T-helper 2 cell treated with Interferon-gamma antibody and Interleukin-4, amounts not matched to agents 100 ng/mL and 5 ng/mL, for 36 hours (primary cell): ENCODE results near the gene SLC35F2. TPM values are rescaled to one million over a fixed set of nuclear protein-coding genes. Genes with fewer than 3 reads are reported as not detected.
"Not testable (repeated sequence)": the region's sequence is repeated elsewhere in the genome, so short reads cannot be mapped to it uniquely, and the experiment has no call there.

Experiments
- intact Hi-C: fragments of 100-400 bp; cut with micrococcal nuclease; formaldehyde crosslinking; loops from one replicate; pipeline ENCODE4 v1.15.1; 2023
- total RNA-seq: library from RNA; stranded (reverse); gene quantifications from 2 replicates; pipeline ENCODE4 v1.2.3, GENCODE V29; 2022

Gene SLC35F2
- total RNA-seq, 1 donor from 2014 or later = 9.9 TPM

GRCh38 chr11:107791343-107792048 lies 67.1 kb downstream of the SLC35F2 start:
- intact Hi-C loops = no loop called here

- intact Hi-C loops = no loop called here
Measured at GRCh38 chr11:107789767-107790166, 68.8 kb downstream of the SLC35F2 start.

DNA sequence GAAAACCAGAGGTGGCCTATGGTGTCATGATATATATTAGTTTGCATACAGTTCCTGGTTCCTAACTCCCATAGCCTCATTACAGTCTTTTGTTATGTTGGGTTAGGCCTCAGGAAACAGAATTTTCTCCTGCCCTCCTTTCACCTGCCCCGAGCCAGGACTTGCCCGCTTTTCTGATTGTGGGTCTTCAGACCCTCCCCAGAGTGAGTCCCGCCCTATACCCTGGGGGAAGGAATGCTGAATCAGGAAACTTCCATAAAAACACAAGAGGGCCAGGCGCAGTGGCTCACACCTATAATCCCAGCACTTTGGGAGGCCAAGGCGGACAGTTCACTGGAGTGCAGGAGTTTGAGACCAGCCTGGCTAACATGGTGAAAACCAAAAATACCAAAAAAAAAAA lies 70.9 kb downstream of the SLC35F2 start:
- intact Hi-C loops = no loop called here

DNA sequence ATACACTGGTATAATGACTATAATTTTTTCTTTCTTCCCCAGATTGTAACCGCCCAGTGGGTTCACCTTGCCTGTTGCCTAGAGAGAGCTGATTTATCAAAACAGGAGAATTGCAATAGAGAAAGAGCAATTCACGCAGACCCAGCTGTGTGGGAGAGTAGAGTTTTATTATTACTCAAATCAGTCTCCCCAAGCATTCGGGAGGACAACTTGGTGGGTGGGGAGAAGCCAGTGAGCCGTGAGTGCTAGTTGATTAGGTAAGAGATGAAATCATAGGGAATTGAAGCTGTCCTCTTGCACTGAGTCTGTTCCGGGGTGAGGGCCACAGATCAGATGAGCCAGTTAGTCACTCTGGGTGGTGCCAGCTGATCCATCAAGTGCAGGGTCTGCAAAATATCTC lies 73.2 kb downstream of the SLC35F2 start:
- intact Hi-C loops = no loop called here

- intact Hi-C loops = no loop called here
Measured at GRCh38 chr11:107783121-107783520, 75.5 kb downstream of the SLC35F2 start.

GRCh38 chr11:107780775-107781174 lies 77.8 kb downstream of the SLC35F2 start:
- intact Hi-C loops = no loop called here

DNA sequence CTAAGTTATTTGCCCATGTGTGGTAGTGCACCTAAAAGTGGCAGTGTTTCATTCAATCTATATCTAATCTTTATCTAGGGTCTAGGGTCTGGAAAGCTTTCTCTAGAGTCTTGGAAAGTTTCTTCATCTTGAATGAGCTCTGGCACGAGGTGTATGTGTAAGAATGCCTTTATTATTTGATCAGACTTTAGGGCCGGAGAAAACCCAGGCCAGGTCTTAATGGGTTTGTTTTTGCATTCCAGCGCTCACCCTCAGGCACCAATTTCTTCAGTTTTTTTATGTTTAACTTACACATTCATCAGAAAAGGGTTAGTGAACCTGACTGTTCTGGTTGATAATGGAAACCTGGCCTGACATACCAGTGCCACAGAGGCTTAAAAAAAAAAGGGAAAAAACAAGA lies 78.5 kb downstream of the SLC35F2 start:
- intact Hi-C loops = no loop called here

GRCh38 chr11:107778839-107779517 lies 79.6 kb downstream of the SLC35F2 start:
- intact Hi-C loops = no loop called here

DNA sequence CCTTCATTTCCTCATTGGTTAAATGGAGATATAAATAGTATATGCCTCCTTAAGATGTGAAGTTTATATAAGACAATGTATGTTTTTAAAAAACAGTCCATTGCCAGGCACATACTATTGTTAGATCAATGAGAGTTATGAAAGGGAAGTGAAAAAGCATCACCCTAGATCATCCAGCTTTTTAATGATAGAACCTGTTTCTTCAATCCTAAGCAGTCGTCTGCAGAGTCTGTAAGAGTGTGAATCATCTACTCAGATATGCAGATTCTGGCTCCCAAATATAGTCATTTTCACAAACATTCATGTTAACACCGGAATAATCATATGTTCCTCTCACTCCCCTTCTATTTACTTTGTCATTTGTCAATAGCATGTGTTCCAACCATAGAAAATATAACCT lies 81.5 kb downstream of the SLC35F2 start:
- intact Hi-C loops = no loop called here

DNA sequence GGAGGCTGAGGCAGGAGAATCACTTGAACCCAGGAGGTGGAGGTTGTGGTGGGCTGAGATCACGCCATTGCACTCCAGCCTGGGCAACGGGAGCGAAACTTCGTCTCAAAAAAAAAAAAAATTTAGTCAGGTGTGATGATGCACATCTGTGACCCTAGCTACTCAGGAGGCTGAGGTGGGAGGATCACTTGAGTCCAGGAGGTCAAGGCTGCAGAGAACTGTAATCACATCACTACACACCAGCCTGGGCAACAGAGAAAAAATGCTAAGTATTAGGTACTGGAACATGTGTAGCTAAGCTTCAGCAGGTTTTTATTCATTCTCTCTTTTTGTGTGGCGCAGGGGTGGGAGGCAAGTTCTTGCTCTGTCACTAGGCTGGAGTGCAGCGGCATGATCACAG lies 82.5 kb downstream of the SLC35F2 start:
- intact Hi-C loops = no loop called here

- intact Hi-C loops = loop anchor here (5.0 kb wide), 1 partner anchor 208 kb away; no protein-coding TSS in a partner anchor
Measured at GRCh38 chr11:107770551-107770951, 88.0 kb downstream of the SLC35F2 start.

GRCh38 chr11:107769189-107769588 lies 89.4 kb downstream of the SLC35F2 start:
- intact Hi-C loops = no loop called here

- intact Hi-C loops = not testable (repeated sequence)
Measured at GRCh38 chr11:107758719-107759355, 99.8 kb downstream of the SLC35F2 start.

DNA sequence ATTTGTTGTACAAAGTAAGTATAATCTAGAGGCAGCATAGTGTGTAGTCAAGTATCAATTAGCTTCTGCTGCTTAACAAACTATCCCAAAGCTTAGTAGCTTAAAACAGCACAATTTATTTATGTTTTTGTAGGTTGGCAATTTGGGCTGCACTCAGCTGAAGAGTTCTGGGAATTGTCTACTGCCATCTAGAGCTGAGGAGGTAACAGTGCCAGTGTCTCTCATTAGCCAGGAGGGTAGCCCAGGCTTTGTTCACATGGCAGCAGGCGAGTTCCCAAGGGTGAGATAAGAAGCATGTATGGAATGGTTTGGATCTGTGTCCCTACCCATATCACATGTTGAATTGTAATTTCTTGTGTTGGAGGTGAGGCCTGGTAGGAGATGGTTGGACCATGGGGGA lies 100.9 kb downstream of the SLC35F2 start:
- intact Hi-C loops = no loop called here

DNA sequence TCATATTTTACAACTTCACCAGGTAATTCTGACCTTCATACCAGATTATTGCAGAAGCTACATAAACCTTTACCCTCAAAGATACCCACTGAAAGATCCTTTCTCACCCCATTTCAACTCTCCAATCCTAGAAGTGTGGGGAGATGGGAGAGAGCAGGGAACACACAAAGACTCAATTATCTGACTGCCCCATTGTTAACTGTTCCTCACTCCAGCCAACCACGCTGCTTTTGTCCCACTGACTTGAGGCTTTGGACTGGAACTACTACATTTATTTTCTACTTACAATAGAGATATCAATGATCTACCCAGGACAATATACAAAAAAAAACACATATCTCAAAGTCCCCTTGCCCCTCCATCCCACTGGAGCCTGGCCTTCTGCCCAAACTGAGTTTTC lies 102.0 kb downstream of the SLC35F2 start:
- intact Hi-C loops = no loop called here

DNA sequence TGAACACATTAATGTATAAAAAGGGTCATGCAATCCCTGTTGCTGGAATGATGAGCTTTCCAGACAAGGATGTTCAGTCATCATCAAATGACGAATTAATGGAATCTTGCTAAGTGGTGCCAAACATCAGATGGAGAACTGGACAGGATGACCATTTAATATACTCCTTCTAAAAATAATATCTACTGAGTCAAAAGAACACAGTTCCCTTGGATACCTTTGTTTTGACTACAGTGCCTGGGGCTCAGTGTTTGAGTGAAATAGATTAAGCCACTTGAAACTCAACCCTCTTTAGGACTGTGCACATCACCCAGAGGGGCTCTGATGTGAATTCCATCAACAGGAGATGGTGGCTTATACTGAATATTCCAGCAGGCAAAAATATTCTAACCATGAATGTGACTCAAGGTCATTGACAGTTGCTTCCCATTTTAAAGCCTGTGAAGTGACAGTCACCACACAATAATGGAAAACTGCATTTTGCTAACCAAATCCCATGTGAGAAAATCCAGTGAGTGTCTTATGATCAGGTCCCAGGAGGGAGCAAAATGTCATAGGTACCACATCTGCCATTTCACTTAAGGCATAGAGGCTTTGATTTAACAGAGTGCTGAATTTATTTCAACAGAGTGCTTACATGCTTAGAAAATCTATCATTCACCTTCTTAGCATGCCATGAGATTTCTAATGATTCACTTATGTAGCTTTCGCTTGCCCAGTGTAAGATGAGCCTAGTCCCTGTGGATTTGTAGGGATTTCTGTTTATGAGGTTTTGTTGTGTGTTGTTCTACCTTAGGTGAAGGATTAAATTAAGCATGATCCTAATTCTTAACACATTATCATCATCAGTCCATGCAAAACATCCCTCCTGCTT lies 105.4 kb downstream of the SLC35F2 start:
- intact Hi-C loops = no loop called here

- intact Hi-C loops = no loop called here
Measured at GRCh38 chr11:107752508-107752907, 106.1 kb downstream of the SLC35F2 start.

- intact Hi-C loops = no loop called here
Measured at GRCh38 chr11:107751082-107751481, 107.5 kb downstream of the SLC35F2 start.

DNA sequence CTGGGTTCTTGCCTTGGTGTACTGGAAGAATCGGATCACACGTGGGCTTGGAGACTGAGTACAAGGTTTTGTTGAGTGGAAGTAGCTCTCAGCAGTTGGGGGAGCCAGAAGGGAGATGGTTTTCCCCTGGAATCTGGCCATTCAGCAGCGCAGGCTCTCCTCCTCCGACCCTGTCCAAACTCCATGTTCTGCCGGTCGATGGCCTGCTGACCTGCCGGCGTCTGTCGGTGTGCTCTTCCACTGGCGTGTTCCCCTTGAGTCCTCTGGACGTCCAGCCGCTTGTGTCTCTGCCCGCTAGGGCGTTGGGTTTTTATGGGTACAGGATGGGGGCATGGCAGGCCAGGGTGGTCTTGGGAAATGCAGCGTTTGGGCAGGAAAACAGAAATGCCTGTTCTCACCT lies 108.3 kb downstream of the SLC35F2 start:
- intact Hi-C loops = no loop called here

- intact Hi-C loops = no loop called here
Measured at GRCh38 chr11:107747622-107748021, 111.0 kb downstream of the SLC35F2 start.

DNA sequence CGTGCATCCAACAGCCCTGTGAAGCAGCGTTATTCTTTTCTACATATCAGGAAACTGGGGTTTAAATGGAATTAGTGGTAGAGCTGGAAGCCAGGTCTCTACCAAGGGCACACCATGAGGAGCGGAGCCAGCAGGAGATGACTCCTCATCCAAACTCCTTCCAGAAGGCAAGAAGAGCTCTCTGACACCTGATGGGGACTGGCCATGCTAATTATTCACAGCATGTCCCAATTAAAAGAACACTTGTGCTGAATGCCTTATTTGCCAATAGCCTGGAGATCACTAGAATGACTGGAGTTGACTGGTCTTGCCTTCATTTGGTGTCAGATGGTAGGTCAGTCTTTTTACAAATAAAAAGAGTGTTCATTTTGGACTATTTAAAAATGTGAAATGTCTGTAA lies 113.9 kb downstream of the SLC35F2 start:
- intact Hi-C loops = no loop called here

- intact Hi-C loops = no loop called here
Measured at GRCh38 chr11:107743191-107743590, 115.4 kb downstream of the SLC35F2 start.
